GM18951 (cell line): ENCODE results near the gene RTL10.

Experiments used
- POLR2A ChIP-seq: IDR thresholded peaks from 4 replicates; pipeline ENCODE4 v1.6.1; 2011; ENCODE audit warnings: mild to moderate bottlenecking; ENCODE audit not compliant: insufficient read length, insufficient read depth; ENCODE audit errors: extremely low read depth
- in situ Hi-C: fragments of 300-500 bp; cut with MboI; formaldehyde crosslinking; loops from one replicate; pipeline ENCODE4 v1.12.0; 2022; ENCODE audit warnings: low sequenced_read_pairs, mixed read lengths, inconsistent platforms; ENCODE audit not compliant: unreplicated experiment

Gene RTL10

DNA sequence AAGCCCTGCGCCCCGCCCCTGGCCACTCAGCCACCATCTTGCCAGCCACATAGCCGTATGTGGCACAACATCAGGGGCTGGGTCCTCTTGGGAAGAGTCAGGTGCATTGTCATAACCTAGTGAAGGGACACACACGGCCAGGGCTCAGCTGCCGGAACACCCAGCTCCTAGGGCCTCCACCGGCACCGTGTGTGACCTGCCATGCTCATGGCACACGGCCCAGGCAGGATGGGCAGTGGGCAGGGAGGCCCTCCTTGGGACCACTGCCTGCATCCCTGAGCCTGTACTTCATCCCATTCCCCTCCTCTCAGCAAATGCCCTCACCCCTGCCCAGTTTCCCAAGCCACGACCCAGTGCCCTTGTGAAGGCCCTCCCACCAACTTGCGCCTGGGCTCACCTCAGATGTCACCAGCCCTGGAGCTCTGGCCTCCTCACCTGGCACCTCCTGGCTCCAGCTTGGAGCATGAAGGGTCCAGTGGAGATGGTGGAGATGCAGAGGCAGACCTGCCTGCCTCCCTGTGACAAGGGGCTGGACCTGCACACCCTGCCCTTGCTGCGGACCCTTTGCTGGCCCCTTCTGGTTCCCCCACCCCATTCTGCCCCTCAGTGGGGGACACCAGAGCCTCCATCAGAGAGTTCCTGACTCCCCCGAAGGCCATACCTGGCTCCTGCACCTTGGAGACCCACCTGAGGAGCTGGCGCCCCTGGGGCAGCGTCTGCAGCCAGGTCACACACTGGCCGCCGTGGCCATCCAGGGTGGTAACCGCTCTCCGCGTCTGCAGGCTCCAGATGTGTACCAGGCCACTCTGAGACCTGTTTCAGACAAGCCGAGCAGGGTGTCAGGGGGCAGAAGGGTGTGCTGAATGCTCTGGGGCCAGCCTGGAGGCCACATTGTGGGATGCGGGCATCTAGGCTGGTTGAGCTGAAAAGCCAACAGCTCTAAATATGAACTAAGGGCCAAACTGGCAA, 34.5 kb downstream of the RTL10 start:
- in situ Hi-C loops: no loop called here
- TF ChIP-seq POLR2A: no peak

DNA sequence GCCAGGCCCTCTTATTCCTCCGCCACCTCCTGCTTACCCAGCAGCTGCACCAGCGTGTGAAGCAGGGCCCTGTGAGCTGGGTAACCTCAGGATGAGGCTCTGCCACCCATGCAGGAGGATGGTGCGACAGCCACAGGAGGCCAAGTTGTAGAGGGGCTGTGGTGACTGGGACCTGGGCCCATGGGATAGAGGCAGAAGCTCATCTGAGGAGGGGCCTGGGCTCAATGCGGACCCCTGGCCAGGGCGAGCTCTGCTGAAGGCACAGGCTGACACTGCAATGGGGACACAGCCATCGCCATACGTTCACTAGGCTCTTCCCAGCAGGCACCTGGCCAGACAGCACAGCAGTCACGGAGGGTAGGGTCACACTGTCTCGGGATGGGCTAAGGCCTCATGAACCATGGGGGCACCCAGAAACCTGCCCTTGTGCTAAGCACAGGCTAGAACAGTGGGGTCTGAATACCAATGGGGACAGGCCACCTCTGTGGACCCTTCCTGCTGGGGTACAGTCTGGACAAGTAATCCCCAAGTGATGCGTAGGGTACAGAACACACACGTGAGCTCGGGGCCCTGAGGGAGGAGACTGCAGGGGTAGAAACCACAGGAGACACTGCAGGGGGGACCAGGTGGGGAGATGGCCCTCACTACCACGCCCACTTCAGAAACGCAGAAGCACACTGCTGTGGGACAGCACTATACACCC, 35.3 kb downstream of the RTL10 start:
- in situ Hi-C loops: no loop called here
- no peak for TF ChIP-seq POLR2A

DNA sequence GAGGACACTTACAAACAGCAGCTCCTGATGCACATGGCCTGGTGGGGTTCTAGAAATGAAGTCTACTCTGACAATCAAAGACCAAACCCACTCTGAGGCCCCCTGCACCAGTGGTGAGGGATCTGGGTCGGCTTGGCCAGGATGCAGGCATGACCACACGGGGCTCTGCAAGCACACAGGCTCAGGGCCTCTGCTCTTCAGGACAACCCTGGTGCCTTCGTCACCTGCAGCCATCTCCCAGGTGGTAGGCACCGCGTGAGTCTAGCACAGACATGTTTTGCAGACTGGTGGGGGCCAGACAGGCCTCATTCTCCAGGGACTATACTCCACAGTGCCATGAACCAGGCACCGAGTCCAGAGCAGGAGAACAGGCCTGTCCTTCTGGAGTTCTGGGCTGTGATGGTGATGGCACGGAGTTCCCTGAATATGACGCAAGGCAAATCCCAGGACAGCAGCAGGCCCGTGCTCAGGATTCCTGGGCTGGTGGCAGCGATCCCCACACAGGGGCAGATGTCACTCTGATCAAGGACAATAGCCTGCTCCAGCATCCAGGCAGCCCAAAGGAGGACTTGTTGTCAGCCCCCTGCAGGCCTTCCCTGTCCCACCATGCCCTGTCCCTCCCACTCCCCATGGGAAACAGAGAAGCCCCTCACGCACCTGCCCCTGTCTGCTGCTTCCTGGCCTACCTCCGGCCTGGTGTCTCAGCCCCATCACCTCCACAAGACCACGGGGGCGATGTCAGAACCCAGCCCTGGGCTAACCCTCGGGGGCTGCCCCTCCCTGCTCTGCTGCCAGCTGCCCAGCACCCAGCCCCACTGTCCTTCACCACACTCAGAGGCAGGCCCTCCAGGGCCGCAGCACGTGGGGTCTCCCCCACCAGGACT, 36.1 kb downstream of the RTL10 start:
- in situ Hi-C loops: no loop called here

GRCh38 chr22:19816372-19817119, 38.1 kb downstream of the RTL10 start:
- in situ Hi-C loops: no loop called here
- no peak for TF ChIP-seq POLR2A

More for the DNA sequence above, 36.1 kb downstream of the RTL10 start:
- no peak for TF ChIP-seq POLR2A

DNA sequence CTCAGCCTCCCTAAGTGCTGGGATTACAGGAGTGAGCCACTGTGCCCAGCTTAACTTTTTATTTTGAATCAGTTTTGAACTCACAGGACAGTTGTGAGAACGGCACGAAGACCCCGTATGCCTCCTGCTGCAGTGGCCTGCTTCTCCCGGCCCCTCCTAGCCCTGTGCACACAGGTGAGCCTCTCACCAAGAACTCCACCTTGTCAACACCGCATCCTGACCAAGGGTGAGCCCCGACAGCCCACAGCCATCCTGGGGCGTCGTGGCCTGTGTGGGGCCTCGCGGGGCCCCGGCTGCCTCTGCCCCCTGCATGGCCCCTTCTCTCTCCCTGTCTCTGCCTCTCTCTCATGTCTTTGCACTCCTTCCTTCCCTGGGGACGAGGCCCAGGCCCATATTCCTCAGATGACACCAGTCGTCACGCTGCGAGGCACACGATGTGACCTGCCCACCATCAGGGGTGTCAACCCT, 38.8 kb downstream of the RTL10 start:
- TF ChIP-seq POLR2A: no peak
- in situ Hi-C loops: no loop called here

DNA sequence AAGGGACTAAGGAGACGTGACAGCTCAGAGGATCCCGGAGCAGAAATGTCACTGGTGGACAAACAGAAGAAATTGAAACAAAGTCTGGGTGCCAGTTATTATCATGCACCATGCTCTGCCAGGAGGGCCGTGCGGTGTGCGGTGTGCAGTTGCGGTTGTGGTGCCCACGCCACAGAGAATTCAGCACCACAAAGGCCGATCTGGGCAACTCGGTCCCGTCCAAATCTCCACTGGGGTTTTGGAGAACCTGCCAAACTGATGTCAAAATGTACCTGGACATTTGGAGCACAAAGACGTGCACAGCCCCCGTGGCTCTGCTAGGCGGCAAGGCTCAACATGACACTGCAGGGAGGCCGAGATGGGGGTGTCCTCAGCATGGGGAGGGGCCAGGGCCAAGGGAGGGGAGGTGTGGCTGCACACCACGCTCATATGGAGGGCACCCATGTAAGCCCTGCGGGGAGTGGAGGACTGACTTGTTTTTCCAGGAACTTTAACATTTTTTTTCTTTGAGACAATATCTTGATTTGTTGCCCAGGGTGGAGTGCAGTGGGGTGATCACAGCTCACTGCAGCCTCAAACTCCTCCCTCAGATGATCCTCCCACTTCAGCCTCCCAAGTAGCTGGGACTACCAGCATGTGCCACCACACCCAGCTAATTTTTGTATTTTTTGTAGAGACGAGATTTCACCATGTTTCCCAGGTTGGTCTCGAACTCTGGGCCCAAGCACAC, 39.4 kb downstream of the RTL10 start:
- in situ Hi-C loops: no loop called here
- TF ChIP-seq POLR2A: no peak

DNA sequence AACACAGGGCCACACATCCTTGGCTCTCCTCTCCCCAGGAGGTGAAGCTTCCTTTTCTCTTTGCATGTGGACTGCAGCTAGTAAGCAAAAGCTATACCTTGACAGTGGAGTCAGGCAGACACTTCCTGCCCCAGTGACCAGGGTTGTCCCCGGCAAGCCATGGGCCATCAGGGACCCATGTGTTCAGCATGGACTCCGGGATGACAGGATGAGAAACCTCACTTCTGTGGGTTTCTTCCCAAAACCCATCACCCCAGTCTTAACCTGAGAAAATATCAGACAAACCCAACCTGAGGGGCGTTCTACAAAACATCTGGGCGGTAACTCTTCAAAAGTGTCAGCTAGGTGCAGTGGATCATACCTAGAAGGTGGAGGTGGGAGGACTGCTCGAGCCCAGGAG, 40.2 kb downstream of the RTL10 start:
- in situ Hi-C loops: no loop called here
- no peak for TF ChIP-seq POLR2A

DNA sequence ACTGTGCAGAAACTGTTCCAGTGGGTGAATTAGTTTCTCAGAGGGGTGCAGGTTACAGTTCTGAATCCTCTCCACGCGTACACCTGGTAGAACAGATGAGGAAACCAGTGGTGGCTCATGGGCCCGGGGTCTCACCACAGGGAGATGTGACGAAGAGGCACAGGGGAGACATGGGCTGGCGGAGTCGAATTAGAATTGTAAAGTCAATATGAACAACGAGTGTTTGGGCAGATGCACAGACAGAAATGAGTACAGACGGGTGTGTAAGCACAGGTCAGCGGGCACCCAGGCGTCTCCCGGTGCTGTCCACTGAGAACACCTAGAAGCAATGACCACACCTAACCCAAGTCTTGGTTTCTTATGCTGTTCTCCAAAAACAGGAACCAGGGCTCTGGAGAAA, 41.8 kb downstream of the RTL10 start:
- TF ChIP-seq POLR2A: no peak
- in situ Hi-C loops: no loop called here

DNA sequence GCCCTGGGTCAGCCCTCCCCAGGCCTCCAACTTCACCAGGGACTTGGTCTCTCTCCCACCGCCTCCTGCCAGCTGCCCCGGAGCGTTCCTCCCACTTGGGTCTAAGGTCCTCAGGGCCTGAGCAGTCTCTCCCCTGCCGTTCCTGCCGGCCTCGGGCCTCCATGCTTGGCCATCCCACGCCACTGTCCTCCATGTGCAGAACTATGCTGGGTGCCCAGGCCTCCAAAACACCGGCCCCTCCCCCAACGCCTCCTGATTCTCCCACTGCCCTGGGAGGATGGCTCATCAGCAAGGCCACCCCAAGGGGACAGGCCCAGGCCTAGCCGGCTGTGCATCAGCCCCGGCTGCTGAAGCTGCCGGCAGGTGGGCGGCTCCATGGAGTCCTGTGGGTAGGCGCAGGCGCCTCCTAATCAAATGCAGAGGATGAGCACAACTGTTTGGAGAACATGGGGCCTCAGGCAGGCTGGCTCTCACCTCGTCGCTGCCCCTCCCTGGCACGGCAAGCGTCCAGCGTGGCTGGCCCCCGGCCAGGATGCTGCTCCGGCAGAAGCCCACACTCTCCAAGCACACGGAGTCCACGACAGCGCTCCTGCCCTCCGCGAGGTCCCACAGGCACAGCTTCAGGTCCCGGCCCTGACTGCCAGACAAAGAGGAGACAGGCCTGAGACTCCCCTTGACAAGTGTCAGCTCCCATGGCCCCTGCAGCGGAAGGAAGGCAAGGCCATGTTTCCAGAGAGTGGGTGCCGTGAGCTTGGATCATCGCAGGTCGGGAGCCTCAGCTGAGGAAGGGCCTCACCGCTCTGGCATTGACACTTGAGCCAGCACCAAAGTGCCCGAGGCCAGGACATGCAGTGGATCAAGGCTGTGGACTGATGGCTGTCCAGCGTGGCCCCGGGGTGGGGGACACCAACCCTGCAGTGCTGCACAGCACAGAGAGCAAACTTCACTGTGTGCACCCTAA, 42.6 kb downstream of the RTL10 start:
- in situ Hi-C loops: no loop called here
- no peak for TF ChIP-seq POLR2A

DNA sequence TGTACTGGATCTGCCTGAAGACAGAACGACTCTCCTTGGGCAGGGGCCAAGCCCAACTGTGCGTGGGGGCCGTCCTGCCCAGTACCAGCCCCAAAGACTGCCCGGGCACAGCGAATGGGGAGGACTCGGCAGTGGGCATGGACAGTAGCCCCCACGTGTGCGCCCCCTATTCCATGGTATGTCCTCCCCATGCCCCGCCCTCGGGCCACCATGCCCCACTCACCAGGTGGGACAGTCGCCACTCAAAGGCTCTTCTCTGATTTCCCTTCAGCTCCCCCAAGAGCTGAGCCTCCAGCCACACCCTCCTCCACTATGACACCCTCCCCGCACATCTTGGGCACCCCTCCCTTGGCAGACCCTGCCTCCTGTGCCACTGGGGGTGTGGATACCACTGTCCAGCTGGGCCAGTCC, 43.5 kb downstream of the RTL10 start:
- TF ChIP-seq POLR2A: no peak
- in situ Hi-C loops: no loop called here
